OCI-LY1 (cell line): Measurements from ENCODE around the gene SCYGR3.

ENCODE experiments used
- H2AFZ ChIP-seq: fragments of 200-600 bp; sonication (generic), shearing (Covaris generic); 2 replicates; pipeline ENCODE4 v1.6.0; 2014; ENCODE audit warnings: antibody characterized with exemption, mild to moderate bottlenecking, low read length
- H3F3A ChIP-seq: fragments of 200-600 bp; sonication (generic), shearing (Covaris generic); 2 replicates; pipeline ENCODE4 v1.6.0; 2014; ENCODE audit warnings: mild to moderate bottlenecking, antibody characterized with exemption, low read length, moderate library complexity; ENCODE audit not compliant: insufficient read depth
- H3K27ac ChIP-seq: fragments of 200-600 bp; sonication (generic); 2 replicates; pipeline ENCODE4 v1.5.1; 2014; ENCODE audit warnings: low read length, mixed run types, mild to moderate bottlenecking, low read depth; ENCODE audit not compliant: poor library complexity, severe bottlenecking
- H3K27me3 ChIP-seq: fragments of 200-600 bp; sonication (generic); 2 replicates; pipeline ENCODE4 v1.6.0; 2014; ENCODE audit warnings: antibody characterized with exemption, mild to moderate bottlenecking, low read length, moderate library complexity; ENCODE audit not compliant: insufficient read depth
- H3K36me3 ChIP-seq: fragments of 200-600 bp; sonication (generic); 2 replicates; pipeline ENCODE4 v1.6.1; 2014; ENCODE audit warnings: mild to moderate bottlenecking, antibody characterized with exemption, low read length, moderate library complexity, mixed read lengths; ENCODE audit not compliant: insufficient read depth
- H3K4me1 ChIP-seq: fragments of 200-600 bp; sonication (generic); 2 replicates; pipeline ENCODE4 v1.5.1; 2014; ENCODE audit warnings: mild to moderate bottlenecking, low read length, moderate library complexity; ENCODE audit not compliant: insufficient read depth, severe bottlenecking
- H3K4me2 ChIP-seq: fragments of 200-600 bp; sonication (generic), shearing (Covaris generic); 2 replicates; pipeline ENCODE4 v1.6.1; 2014; ENCODE audit warnings: low read length
- H3K4me3 ChIP-seq: fragments of 200-600 bp; sonication (generic); 2 replicates; pipeline ENCODE4 v1.5.1; 2014; ENCODE audit warnings: low read length, low read depth, mild to moderate bottlenecking, mixed read lengths; ENCODE audit not compliant: poor library complexity, severe bottlenecking
- H3K79me2 ChIP-seq: fragments of 200-600 bp; shearing (Covaris generic); 2 replicates; pipeline ENCODE4 v1.6.1; 2016; ENCODE audit warnings: mixed run types, low read length, mixed read lengths; ENCODE audit not compliant: insufficient read depth
- H3K9ac ChIP-seq: fragments of 200-600 bp; sonication (generic), shearing (Covaris generic); 2 replicates; pipeline ENCODE4 v1.6.1; 2014; ENCODE audit warnings: mild to moderate bottlenecking, low read length, mixed read lengths
- H3K9me2 ChIP-seq: fragments of 200-600 bp; sonication (generic), shearing (Covaris generic); 2 replicates; pipeline ENCODE4 v1.6.1; 2014; ENCODE audit warnings: low read depth, mild to moderate bottlenecking, low read length, mixed read lengths
- H3K9me3 ChIP-seq: fragments of 200-600 bp; shearing (Covaris generic); 2 replicates; pipeline ENCODE4 v1.6.1; 2014; ENCODE audit warnings: low read length, mixed read lengths
- H4K20me1 ChIP-seq: fragments of 200-600 bp; sonication (generic), shearing (Covaris generic); 2 replicates; pipeline ENCODE4 v1.6.0; 2016; ENCODE audit warnings: mild to moderate bottlenecking, low read length; ENCODE audit not compliant: insufficient read depth
- EZH2 ChIP-seq: fragments of 200-600 bp; sonication (generic), shearing (Covaris generic); IDR thresholded peaks from 2 replicates; pipeline ENCODE4 v1.8.0; 2017; ENCODE audit warnings: borderline replicate concordance, mixed run types, mild to moderate bottlenecking, antibody characterized with exemption, low read length, moderate library complexity, mixed read lengths
- TF ChIP-seq, protein P1 (sequence below): fragments of 200-600 bp; sonication (generic), shearing (Covaris generic); IDR thresholded peaks from 2 replicates; pipeline ENCODE4 v1.5.1; 2017; ENCODE audit warnings: mild to moderate bottlenecking, antibody characterized with exemption, low read length, moderate library complexity, mixed read lengths

SCYGR3 gene

GRCh38 chr2:227615906-227616305 is 1.3 kb upstream of the SCYGR3 start:
- Histone ChIP-seq H3K9ac (no peak overlapping the region), H3K4me3 (no peak overlapping the region), H3K27ac (no peak overlapping the region), H3F3A (no peaks in the 10 kb centered on the region), H3K9me3 (no peaks in the 10 kb centered on the region), H3K79me2 (no peaks in the 10 kb centered on the region), H3K4me1 (no peaks in the 10 kb centered on the region), H3K36me3 (no peaks in the 10 kb centered on the region), H2AFZ (no peak overlapping the region), H4K20me1 (no peaks in the 10 kb centered on the region), H3K27me3 (no peaks in the 10 kb centered on the region), H3K9me2 (no peaks in the 10 kb centered on the region), H3K4me2 (no peak overlapping the region)
- TF ChIP-seq EZH2: no peak
- TF ChIP-seq, protein P1, sequence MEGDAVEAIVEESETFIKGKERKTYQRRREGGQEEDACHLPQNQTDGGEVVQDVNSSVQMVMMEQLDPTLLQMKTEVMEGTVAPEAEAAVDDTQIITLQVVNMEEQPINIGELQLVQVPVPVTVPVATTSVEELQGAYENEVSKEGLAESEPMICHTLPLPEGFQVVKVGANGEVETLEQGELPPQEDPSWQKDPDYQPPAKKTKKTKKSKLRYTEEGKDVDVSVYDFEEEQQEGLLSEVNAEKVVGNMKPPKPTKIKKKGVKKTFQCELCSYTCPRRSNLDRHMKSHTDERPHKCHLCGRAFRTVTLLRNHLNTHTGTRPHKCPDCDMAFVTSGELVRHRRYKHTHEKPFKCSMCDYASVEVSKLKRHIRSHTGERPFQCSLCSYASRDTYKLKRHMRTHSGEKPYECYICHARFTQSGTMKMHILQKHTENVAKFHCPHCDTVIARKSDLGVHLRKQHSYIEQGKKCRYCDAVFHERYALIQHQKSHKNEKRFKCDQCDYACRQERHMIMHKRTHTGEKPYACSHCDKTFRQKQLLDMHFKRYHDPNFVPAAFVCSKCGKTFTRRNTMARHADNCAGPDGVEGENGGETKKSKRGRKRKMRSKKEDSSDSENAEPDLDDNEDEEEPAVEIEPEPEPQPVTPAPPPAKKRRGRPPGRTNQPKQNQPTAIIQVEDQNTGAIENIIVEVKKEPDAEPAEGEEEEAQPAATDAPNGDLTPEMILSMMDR: no peak

- no peak overlapping the region for H2AFZ ChIP-seq
- H3K27ac ChIP-seq: no peak overlapping the region
- no peaks in the 10 kb centered on the region for H3K36me3 ChIP-seq
- no peak for TF ChIP-seq EZH2
- TF ChIP-seq, protein P1: no peak
- no peak overlapping the region for H3K9ac ChIP-seq
- H3K9me2 ChIP-seq: no peaks in the 10 kb centered on the region
- no peaks in the 10 kb centered on the region for H4K20me1 ChIP-seq
- H3K4me2 ChIP-seq: no peak overlapping the region
- H3K9me3 ChIP-seq: no peaks in the 10 kb centered on the region
- no peaks in the 10 kb centered on the region for H3F3A ChIP-seq
- no peaks in the 10 kb centered on the region for H3K79me2 ChIP-seq
- no peaks in the 10 kb centered on the region for H3K4me1 ChIP-seq
- H3K27me3 ChIP-seq: no peaks in the 10 kb centered on the region
- no peak overlapping the region for H3K4me3 ChIP-seq
These were observed 541 bp upstream of the SCYGR3 start for GRCh38 chr2:227615181-227615580.

- Histone ChIP-seq H3K27ac (no peak overlapping the region), H3K36me3 (no peaks in the 10 kb centered on the region), H3K4me1 (no peaks in the 10 kb centered on the region), H3F3A (no peaks in the 10 kb centered on the region), H3K9ac (no peak overlapping the region), H2AFZ (no peak overlapping the region), H4K20me1 (no peaks in the 10 kb centered on the region), H3K79me2 (no peaks in the 10 kb centered on the region), H3K4me3 (no peak overlapping the region), H3K4me2 (no peak overlapping the region), H3K9me2 (no peaks in the 10 kb centered on the region), H3K27me3 (no peaks in the 10 kb centered on the region), H3K9me3 (no peaks in the 10 kb centered on the region)
- no peak for TF ChIP-seq EZH2
- TF ChIP-seq, protein P1: no peak
These were observed 394 bp downstream of the SCYGR3 start for GRCh38 chr2:227614246-227614645.
